Pancreas (tissue), 10 donors: Measurements from ENCODE around the gene TIMM22. TPM values are rescaled to one million over a fixed set of nuclear protein-coding genes. Genes with fewer than 3 reads are reported as not detected.
"Not testable (repeated sequence)": the region's sequence is repeated elsewhere in the genome, so short reads cannot be mapped to it uniquely, and the experiment has no call there.

Experiments used
- ATAC-seq, 4 donors: fragments of 200-7000 bp; cut with Tn5 transposase; one replicate each; pipeline versions ENCODE4 v1.8.0 to v1.9.1; 2020; ENCODE audit warnings: mild to moderate bottlenecking in 4 of 4, moderate library complexity in 4 of 4
- DNase-seq, 6 donors: peaks; one replicate each; pipeline ENCODE4 v3.0.0-alpha.2; 2020
- FAIRE-seq: peaks from 2 replicates; lab custom pipeline; 2012; peaks lifted over from hg19 to GRCh38; lab: Jason Lieb, UNC
- H3K27ac ChIP-seq, 4 donors: fragments of 200-600 bp; sonication (generic); 1 replicate in 3 of 4; 2 replicates in 1 of 4; pipeline versions ENCODE4 v1.5.0 to v1.8.0; 2020
- H3K27me3 ChIP-seq, 4 donors: fragments of 200-600 bp; one replicate each; pipeline ENCODE4 v1.8.0; 2021
- H3K36me3 ChIP-seq, 3 donors: fragments of 200-600 bp; sonication (generic) in 1 of 3; one replicate each; pipeline versions ENCODE4 v1.5.0 to v1.8.0; 2020 to 2021
- H3K4me1 ChIP-seq, 3 donors: fragments of 200-600 bp; one replicate each; pipeline ENCODE4 v1.8.0; 2021
- H3K4me3 ChIP-seq, 4 donors: fragments of 200-600 bp; sonication (generic) in 2 of 4; one replicate each; pipeline versions ENCODE4 v1.5.0 to v1.8.0; 2020 to 2021
- H3K9me3 ChIP-seq, 4 donors: fragments of 200-600 bp; one replicate each; pipeline ENCODE4 v1.8.0; 2021
- WGBS, 2 donors: extraction: QIAGEN DNeasy Blood & Tissue Kit; methylation state at CpG; one replicate each; pipeline ENCODE4 v1.1.7; 2013; 5-methylcytosine and 5-hydroxymethylcytosine counted together
- intact Hi-C, 3 donors: fragments of 100-400 bp; cut with DNase I; formaldehyde crosslinking; loops; one replicate each; pipeline versions ENCODE4 v1.11.1 to v1.14.2; 2022
- polyA plus RNA-seq, 2 donors: library from polyadenylated mRNA; stranded (reverse); fragments of 200-250 nt; gene quantifications; one replicate each; pipeline ENCODE4 v1.2.3, GENCODE V29; 2013
- total RNA-seq, 6 donors: library from RNA; stranded (reverse); fragmentation: NEBNext Ultra II Directional in 4 of 6; extraction: Animal tissue kit (Norgen Biotek cat#: 25700) in 4 of 6; gene quantifications; one replicate each; pipeline versions ENCODE4 v1.2.1 to v1.2.4, GENCODE V29; 2021 to 2023
- TF ChIP-seq, protein P1 (sequence below), 4 donors: fragments of 200-600 bp; sonication (generic) in 3 of 4; IDR thresholded peaks; one replicate each; pipeline versions ENCODE4 v1.5.0 to v1.8.0; 2021; ENCODE audit warnings: antibody characterized with exemption in 4 of 4
- donor health status: healthy with polysubstance abuse.
- donor health status: DM: no; HTN: no; CAD: no; lungs with moderate emphysema.
- donor health status: DM: no; HTN: no; CAD: no.
- donor health status: control.
- donor health status: control.
- donor health status: Bipolar disorder and iron deficiency.
- donor health status: DM: yes; HTN: yes; CAD: no.
- donor health status: DM: no; HTN: no; CAD: no.
- donor health status: DM: no; HTN: no; CAD: no.
- donor health status: DM: yes; HTN: yes; CAD: no.

TIMM22 gene
- total and polyA plus RNA-seq, 8 donors = 3.1 to 6.5 (median 4.6) TPM

DNA sequence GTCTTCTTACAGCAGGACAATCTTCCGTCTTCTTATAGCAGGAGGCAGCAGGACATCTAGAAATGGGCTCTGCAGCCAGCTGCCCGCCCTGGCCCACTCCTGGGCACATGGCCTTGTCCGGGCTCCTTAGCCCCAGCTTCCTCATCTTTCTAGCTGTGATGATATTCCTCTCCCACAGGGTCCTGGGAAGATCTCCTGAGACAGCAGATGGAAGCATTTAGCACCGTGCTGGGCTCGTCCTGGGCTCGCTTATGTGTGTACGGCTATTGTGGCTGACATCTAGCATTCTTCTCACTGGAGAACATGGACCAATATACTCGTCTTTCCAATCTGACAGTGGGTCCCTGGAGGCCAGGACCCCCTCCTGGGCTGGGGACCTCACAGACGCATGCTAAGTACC lies 48.5 kb downstream of the TIMM22 start:
- no peak overlapping the region for H3K4me3 ChIP-seq
- DNase-seq = peak in 1 of 6 donors; percentile 10
- H3K27ac ChIP-seq = no peak overlapping the region
- ATAC-seq = no peak
- no peaks in the 10 kb centered on the region for H3K4me1 ChIP-seq
- no peaks in the 10 kb centered on the region for H3K27me3 ChIP-seq
- intact Hi-C loops = no loop called here
- TF ChIP-seq, protein P1, sequence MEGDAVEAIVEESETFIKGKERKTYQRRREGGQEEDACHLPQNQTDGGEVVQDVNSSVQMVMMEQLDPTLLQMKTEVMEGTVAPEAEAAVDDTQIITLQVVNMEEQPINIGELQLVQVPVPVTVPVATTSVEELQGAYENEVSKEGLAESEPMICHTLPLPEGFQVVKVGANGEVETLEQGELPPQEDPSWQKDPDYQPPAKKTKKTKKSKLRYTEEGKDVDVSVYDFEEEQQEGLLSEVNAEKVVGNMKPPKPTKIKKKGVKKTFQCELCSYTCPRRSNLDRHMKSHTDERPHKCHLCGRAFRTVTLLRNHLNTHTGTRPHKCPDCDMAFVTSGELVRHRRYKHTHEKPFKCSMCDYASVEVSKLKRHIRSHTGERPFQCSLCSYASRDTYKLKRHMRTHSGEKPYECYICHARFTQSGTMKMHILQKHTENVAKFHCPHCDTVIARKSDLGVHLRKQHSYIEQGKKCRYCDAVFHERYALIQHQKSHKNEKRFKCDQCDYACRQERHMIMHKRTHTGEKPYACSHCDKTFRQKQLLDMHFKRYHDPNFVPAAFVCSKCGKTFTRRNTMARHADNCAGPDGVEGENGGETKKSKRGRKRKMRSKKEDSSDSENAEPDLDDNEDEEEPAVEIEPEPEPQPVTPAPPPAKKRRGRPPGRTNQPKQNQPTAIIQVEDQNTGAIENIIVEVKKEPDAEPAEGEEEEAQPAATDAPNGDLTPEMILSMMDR (IDR thresholded peaks at IDR 0.05) = no peak
- WGBS, 2 donors = 65 to 77% methylated on average over 9 of the region's 9 CpGs
- H3K9me3 ChIP-seq = no peaks in the 10 kb centered on the region
- no peaks in the 10 kb centered on the region for H3K36me3 ChIP-seq
- no peak for FAIRE-seq

DNA sequence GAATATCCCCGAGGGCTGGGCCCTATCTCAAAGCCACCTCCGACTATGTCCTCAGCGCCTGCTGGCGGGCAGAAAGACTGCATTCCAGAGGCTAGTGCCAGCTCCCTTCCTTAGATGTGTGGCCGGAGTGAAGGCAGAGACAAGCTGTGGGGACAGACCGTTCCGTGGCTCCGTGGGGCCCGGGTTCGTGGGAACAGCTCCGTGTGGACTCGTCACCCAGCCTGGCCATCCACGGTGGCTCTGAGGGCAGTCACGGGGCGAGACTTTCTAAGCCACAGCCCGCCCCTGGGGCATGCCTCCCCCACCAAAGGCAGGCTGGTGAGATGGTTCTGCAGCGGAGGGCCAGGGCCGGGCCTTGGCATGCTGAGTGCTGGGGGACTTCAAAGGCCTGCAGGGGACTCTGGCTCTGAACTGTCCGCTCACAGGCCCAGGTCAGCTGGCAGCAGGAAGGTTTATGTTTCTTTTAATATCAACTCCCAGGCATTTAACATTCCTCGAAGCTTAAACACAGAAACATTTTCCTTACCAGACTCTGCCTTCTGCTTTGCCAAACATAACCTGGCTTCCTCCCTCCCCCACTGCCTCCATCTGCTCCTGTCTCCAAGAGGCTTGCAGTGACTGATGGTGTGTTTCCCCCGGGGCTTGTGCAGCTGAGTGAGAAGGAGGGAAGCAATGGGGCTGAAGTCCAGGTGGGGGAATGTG lies 50.4 kb downstream of the TIMM22 start:
- no peak for FAIRE-seq
- Histone ChIP-seq H3K4me3 (no peak overlapping the region), H3K36me3 (no peaks in the 10 kb centered on the region), H3K4me1 (no peaks in the 10 kb centered on the region), H3K9me3 (no peaks in the 10 kb centered on the region), H3K27ac (no peak overlapping the region), H3K27me3 (no peaks in the 10 kb centered on the region)
- WGBS, 2 donors = 67 to 75% methylated on average over 21 of the region's 21 CpGs
- peak in 2 of 4 donors; percentile 40 to 46 for ATAC-seq
- DNase-seq = peak in 2 of 6 donors; percentile 9 to 58
- TF ChIP-seq, protein P1 (IDR thresholded peaks at IDR 0.05) = no peak
- intact Hi-C loops = no loop called here

GRCh38 chr17:1047879-1048470 lies 51.0 kb downstream of the TIMM22 start:
- no peak overlapping the region for H3K27ac ChIP-seq
- no peaks in the 10 kb centered on the region for H3K4me1 ChIP-seq
- no peak overlapping the region for H3K4me3 ChIP-seq
- H3K9me3 ChIP-seq = no peaks in the 10 kb centered on the region
- intact Hi-C loops = no loop called here
- no peaks in the 10 kb centered on the region for H3K36me3 ChIP-seq
- WGBS, 2 donors = 67 to 80% methylated on average over 20 of the region's 20 CpGs
- no peaks in the 10 kb centered on the region for H3K27me3 ChIP-seq
- peak in 1 of 4 donors; percentile 13 for ATAC-seq
- FAIRE-seq = no peak
- TF ChIP-seq, protein P1 (IDR thresholded peaks at IDR 0.05) = no peak
- peak in 1 of 6 donors; percentile 48 for DNase-seq

DNA sequence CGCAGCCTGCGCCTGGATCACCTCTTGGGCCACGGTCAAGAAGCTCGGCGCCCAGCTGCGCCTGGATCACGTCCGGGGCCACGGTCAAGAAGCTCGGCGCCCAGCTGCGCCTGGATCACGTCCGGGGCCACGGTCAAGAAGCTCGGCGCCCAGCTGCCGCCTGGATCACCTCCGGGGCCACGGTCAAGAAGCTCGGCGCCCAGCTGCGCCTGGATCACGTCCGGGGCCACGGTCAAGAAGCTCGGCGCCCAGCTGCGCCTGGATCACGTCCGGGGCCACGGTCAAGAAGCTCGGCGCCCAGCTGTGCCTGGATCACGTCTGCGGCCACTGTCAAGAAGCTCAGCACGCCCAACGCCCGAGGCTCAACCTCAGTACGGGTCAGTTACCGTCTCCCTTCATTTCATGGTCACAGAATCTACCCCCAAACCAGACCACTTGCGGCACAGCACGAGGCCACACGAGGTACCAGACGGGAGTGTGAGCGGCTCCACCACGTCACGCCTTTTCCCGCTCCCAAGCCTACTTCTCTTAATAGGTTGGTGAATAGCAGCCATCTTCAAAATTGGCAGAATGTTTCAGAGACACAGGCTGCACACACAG lies 51.7 kb downstream of the TIMM22 start:
- peak in 1 of 6 donors; percentile 30 for DNase-seq
- 83 to 92% methylated on average over 49 of the region's 49 CpGs for WGBS, 2 donors
- FAIRE-seq, H3K4me3 ChIP-seq, H3K27me3 ChIP-seq, intact Hi-C loops, H3K9me3 ChIP-seq, ATAC-seq, H3K36me3 ChIP-seq, H3K27ac ChIP-seq, H3K4me1 ChIP-seq: not testable (repeated sequence)

GRCh38 chr17:1049446-1050225 lies 52.7 kb downstream of the TIMM22 start:
- Histone ChIP-seq H3K4me1 (no peaks in the 10 kb centered on the region), H3K9me3 (no peaks in the 10 kb centered on the region), H3K4me3 (no peak overlapping the region), H3K27me3 (no peaks in the 10 kb centered on the region), H3K27ac (no peak overlapping the region), H3K36me3 (no peaks in the 10 kb centered on the region)
- no peak for FAIRE-seq
- intact Hi-C loops = no loop called here
- TF ChIP-seq, protein P1 (IDR thresholded peaks at IDR 0.05) = no peak
- 77 to 86% methylated on average over 28 of the region's 28 CpGs for WGBS, 2 donors
- peak in 2 of 6 donors; percentile 6 to 27 for DNase-seq
- ATAC-seq = no peak
